ENCODE data around the gene CIBAR2.

DNA sequence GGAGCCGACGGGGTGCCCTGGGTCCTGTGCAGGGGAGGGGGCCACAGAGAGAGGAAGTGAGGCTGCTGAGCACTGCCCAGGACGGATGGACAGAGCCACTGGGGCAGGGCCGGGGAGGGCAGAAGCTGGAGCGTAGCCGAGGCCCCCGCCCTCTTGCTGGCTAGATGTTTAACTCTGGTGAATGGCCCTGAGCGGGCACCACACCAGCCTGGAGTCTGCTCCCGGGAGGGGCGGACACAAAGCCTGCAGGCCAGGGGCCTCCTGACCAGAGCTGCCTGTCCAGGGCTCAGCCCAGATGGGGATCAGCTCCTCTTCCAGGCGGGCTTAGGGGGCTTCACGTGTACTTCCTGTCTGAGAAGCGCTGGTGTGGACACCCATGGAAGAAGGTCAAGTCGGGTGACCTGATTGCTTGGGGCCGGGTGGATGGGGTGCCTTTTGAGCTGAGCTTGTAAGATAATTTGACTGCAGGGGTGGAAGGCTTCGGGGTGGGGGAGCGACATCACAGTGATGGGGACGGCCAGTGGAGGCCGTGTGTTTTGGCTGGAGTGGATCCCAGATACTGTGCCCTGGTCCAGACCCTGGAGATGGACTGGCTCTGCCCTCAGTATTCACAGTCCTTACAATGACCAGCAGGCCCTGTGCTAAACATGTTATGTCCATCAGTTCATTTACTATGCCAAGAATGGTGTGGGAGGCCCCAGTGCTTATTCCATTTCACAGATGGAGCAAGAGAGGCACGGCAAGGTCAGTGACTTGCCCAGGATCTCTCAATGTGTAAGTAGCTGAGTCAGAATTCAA is 33.7 kb upstream of the CIBAR2 start:
- TF ChIP-seq SNRNP70 (optimal IDR thresholded peaks at IDR 0.05; ENCODE audit: low read depth, low read length) (no peak), POLR2AphosphoS5 (IDR thresholded peaks at IDR 0.05; ENCODE audit: control insufficient read depth, insufficient read depth, low read depth, low read length) (no peak), HOMEZ (CRISPR knock-in tag; IDR thresholded peaks at IDR 0.05) (no peak), ZNF717 (CRISPR knock-in tag; IDR thresholded peaks at IDR 0.05) (no peak), BRD4 (IDR thresholded peaks at IDR 0.05) (no peak), EP300 (IDR thresholded peaks at IDR 0.05; ENCODE audit: low read length) (no peak), ZKSCAN1 (IDR thresholded peaks at IDR 0.05; ENCODE audit: low read depth, low read length) (no peak), CREB1 (IDR thresholded peaks at IDR 0.05) (no peak), CREB1 (CRISPR knock-in tag; IDR thresholded peaks at IDR 0.05) (no peak), ZFP30 (CRISPR knock-in tag; IDR thresholded peaks at IDR 0.05; ENCODE audit: borderline replicate concordance) (no peak)
- TF ChIP-seq, protein P1, sequence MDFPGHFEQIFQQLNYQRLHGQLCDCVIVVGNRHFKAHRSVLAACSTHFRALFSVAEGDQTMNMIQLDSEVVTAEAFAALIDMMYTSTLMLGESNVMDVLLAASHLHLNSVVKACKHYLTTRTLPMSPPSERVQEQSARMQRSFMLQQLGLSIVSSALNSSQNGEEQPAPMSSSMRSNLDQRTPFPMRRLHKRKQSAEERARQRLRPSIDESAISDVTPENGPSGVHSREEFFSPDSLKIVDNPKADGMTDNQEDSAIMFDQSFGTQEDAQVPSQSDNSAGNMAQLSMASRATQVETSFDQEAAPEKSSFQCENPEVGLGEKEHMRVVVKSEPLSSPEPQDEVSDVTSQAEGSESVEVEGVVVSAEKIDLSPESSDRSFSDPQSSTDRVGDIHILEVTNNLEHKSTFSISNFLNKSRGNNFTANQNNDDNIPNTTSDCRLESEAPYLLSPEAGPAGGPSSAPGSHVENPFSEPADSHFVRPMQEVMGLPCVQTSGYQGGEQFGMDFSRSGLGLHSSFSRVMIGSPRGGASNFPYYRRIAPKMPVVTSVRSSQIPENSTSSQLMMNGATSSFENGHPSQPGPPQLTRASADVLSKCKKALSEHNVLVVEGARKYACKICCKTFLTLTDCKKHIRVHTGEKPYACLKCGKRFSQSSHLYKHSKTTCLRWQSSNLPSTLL (IDR thresholded peaks at IDR 0.05), result no peak

Measured in K562 (cell line).